ENCODE measurements around the gene ACSF2. TPM values are rescaled to one million over a fixed set of nuclear protein-coding genes. Genes with fewer than 3 reads are reported as not detected.
"Not testable (repeated sequence)": the region's sequence is repeated elsewhere in the genome, so short reads cannot be mapped to it uniquely, and the experiment has no call there.

Gene ACSF2
- total RNA-seq, 1 donor from 2014 or later, result 17.9 TPM

DNA sequence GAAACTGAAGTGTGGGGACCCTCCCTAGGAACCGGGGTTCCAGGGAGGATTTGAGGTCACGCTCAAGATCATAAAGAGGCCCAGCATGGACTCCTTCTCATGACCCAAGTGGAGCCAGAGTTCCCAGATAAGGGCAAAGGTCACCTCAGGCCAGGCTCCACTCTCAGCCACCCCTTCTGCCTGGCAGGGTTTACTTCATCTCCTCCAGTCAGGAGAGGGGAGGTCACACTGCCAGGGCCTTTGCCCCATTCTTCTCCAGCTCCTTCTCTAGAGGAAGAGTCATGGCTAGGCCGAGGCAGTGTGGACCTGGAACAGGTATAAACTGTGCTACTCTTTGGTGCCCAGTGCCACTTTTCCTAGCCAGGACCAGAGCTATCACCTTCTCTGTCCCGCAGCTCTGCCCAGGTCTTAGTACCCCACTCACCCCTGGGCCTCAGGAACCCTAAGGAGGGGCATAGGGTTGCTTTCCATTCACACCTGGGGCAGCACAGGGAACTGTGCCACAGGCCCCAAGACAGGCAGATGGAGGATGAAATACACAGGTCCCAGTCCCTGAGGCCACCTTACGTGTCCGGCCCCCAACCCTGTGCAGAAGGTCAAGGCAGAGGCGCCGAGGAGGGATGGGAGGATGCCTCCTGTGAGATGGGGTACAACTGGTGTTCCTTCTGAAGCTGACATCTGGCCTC, 879 bp upstream of the ACSF2 start:
- Mint-ChIP-seq H3K9me3 (no peaks in the 10 kb centered on the region), H3K36me3 (ENCODE audit: low read depth) (peaks cover 4% of the 10 kb centered on the region), H3K27me3 (no peaks in the 10 kb centered on the region), H3K4me3 (peak overlapping the region; percentile 88), H3K27ac (peak overlapping the region; percentile 82), H3K4me1 (peaks cover 50% of the 10 kb centered on the region)
- CTCF ChIA-PET, result interaction anchor here (3.0 kb wide), 1 partner anchor 27 kb away, joined by 21 read pairs; the partner anchor contains the start of gene LRRC59
- no peak for ATAC-seq (ENCODE audit: low read depth)
- intact Hi-C loops (cut with micrococcal nuclease), result no loop called here
- no peak for DNase-seq
- TF ChIP-seq, protein P1, sequence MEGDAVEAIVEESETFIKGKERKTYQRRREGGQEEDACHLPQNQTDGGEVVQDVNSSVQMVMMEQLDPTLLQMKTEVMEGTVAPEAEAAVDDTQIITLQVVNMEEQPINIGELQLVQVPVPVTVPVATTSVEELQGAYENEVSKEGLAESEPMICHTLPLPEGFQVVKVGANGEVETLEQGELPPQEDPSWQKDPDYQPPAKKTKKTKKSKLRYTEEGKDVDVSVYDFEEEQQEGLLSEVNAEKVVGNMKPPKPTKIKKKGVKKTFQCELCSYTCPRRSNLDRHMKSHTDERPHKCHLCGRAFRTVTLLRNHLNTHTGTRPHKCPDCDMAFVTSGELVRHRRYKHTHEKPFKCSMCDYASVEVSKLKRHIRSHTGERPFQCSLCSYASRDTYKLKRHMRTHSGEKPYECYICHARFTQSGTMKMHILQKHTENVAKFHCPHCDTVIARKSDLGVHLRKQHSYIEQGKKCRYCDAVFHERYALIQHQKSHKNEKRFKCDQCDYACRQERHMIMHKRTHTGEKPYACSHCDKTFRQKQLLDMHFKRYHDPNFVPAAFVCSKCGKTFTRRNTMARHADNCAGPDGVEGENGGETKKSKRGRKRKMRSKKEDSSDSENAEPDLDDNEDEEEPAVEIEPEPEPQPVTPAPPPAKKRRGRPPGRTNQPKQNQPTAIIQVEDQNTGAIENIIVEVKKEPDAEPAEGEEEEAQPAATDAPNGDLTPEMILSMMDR (IDR thresholded peaks at IDR 0.05), result no peak
- POLR2A ChIA-PET, result interaction anchor here (0.6 to 3.6 kb wide), 4 partner anchors 28 to 643 kb away, joined by 4 to 29 read pairs (median 5); partner anchors contain the start of genes LRRC59 and RSAD1

GRCh38 chr17:50426472-50426782, 409 bp downstream of the ACSF2 start:
- intact Hi-C loops (cut with micrococcal nuclease), result loop anchor here (1.0 to 2.0 kb wide), 4 partner anchors 26 to 54 kb away; partner anchors contain the start of genes EME1, LRRC59 and MRPL27
- CTCF ChIA-PET, result interaction anchor here (1.2 to 3.0 kb wide), 2 partner anchors 28 to 64 kb away, joined by 3 to 21 read pairs; partner anchors contain the start of gene LRRC59
- POLR2A ChIA-PET, result interaction anchor here (0.5 to 3.6 kb wide), 5 partner anchors 10 to 638 kb away, joined by 3 to 29 read pairs (median 5); partner anchors contain the start of genes KAT7, LRRC59 and RSAD1

GRCh38 chr17:50426814-50427787, 1.1 kb downstream of the ACSF2 start:
- H3K9me3 Mint-ChIP-seq, result no peaks in the 10 kb centered on the region
- peaks cover 34% of the 10 kb centered on the region for H3K4me1 Mint-ChIP-seq
- ATAC-seq (ENCODE audit: low read depth) (peak; percentile 18), DNase-seq (peak; percentile 18)
- peaks cover 8% of the 10 kb centered on the region for H3K36me3 Mint-ChIP-seq (ENCODE audit: low read depth)
- CTCF ChIA-PET, result interaction anchor here (1.2 to 3.0 kb wide), 2 partner anchors 29 to 65 kb away, joined by 3 to 21 read pairs; partner anchors contain the start of gene LRRC59
- peak overlapping the region; percentile 83 for H3K4me3 Mint-ChIP-seq
- TF ChIP-seq, protein P1 (IDR thresholded peaks at IDR 0.05), result no peak
- intact Hi-C loops (cut with micrococcal nuclease), result loop anchor here (1.0 to 2.0 kb wide), 4 partner anchors 26 to 54 kb away; partner anchors contain the start of genes EME1, LRRC59 and MRPL27
- H3K27me3 Mint-ChIP-seq, result no peaks in the 10 kb centered on the region
- H3K27ac Mint-ChIP-seq, result peak overlapping the region; percentile 83
- POLR2A ChIA-PET, result interaction anchor here (0.5 to 3.6 kb wide), 6 partner anchors 11 to 639 kb away, joined by 3 to 29 read pairs (median 5); partner anchors contain the start of genes KAT7, LRRC59 and RSAD1

More at GRCh38 chr17:50426472-50426782, 409 bp downstream of the ACSF2 start:
- Mint-ChIP-seq H3K36me3 (ENCODE audit: low read depth) (peaks cover 8% of the 10 kb centered on the region), H3K4me1 (peaks cover 39% of the 10 kb centered on the region), H3K4me3 (peak overlapping the region; percentile 83), H3K9me3 (no peaks in the 10 kb centered on the region), H3K27me3 (no peaks in the 10 kb centered on the region), H3K27ac (peak overlapping the region; percentile 83)
- TF ChIP-seq, protein P1 (IDR thresholded peaks at IDR 0.05), result no peak
- DNase-seq (no peak), ATAC-seq (ENCODE audit: low read depth) (no peak)

GRCh38 chr17:50428126-50428525, 2.1 kb downstream of the ACSF2 start:
- CTCF ChIA-PET; H3K36me3 Mint-ChIP-seq (ENCODE audit: low read depth); H3K27me3 Mint-ChIP-seq; H3K9me3 Mint-ChIP-seq; POLR2A ChIA-PET; H3K4me3 Mint-ChIP-seq; H3K27ac Mint-ChIP-seq; DNase-seq; ATAC-seq (ENCODE audit: low read depth); intact Hi-C loops (cut with micrococcal nuclease): not testable (repeated sequence)
- peaks cover 31% of the 10 kb centered on the region for H3K4me1 Mint-ChIP-seq

DNA sequence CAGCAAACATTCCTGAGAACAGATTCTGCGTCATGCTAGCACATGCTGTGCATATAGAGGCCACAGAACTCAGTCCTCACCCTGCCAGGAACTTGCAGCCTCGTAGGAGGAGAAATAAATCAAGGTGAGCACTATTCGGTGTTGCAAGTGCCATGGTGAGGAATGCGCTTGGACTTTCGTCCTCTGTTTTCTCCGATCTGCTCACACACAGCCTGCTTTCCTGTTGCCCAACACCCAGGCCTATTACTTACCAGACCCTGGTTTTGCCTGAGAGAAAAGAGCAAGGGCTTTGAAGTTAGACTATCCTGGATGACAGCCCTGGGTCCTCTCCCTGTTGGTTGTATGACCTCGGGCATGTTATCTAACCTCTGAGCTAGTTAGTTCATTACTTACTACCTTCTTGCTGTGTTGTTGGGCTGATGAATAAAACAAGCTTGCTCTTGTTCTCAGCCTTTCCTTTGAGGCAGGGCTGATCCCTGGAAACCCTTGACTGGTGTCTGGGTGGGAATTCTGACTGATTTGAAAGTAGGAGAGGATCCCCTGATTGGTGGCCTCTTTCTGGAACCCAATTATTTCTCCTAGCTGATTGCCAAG, 2.9 kb downstream of the ACSF2 start:
- DNase-seq (no peak), ATAC-seq (ENCODE audit: low read depth) (no peak)
- Mint-ChIP-seq H3K9me3 (no peaks in the 10 kb centered on the region), H3K4me1 (peaks cover 28% of the 10 kb centered on the region), H3K36me3 (ENCODE audit: low read depth) (peaks cover 8% of the 10 kb centered on the region), H3K27ac (no peak overlapping the region), H3K4me3 (no peak overlapping the region), H3K27me3 (no peaks in the 10 kb centered on the region)
- ChIA-PET POLR2A (interaction anchor here (0.7 to 1.5 kb wide), 2 partner anchors 10 to 32 kb away, joined by 3 read pairs; partner anchors contain the start of gene LRRC59), CTCF (no interaction called here)
- TF ChIP-seq, protein P1 (IDR thresholded peaks at IDR 0.05), result no peak
- intact Hi-C loops (cut with micrococcal nuclease), result no loop called here

All from activated B cell treated with CpG ODN at 0.5 μM for 24 hours (primary cell).